Loucy (cell line): Measurements from ENCODE around the gene AP3D1.

ENCODE experiments used
- H2AFZ ChIP-seq: fragments of 200-600 bp; sonication (generic); 2 replicates; pipeline ENCODE4 v1.6.0; 2016; ENCODE audit warnings: antibody characterized with exemption, mild to moderate bottlenecking, low read length, moderate library complexity
- H3F3A ChIP-seq: fragments of 200-600 bp; 2 replicates; pipeline ENCODE4 v1.6.0; 2016; ENCODE audit warnings: antibody characterized with exemption, low read depth, mild to moderate bottlenecking
- H3K27me3 ChIP-seq: fragments of 200-600 bp; sonication (generic); 2 replicates; pipeline ENCODE4 v1.6.1; 2014; ENCODE audit warnings: low read length, mild to moderate bottlenecking; ENCODE audit not compliant: insufficient read depth, poor library complexity, severe bottlenecking
- H3K36me3 ChIP-seq: fragments of 200-600 bp; sonication (generic); 2 replicates; pipeline ENCODE4 v1.6.1; 2016; ENCODE audit warnings: low read length; ENCODE audit not compliant: insufficient read depth
- H3K4me1 ChIP-seq: fragments of 200-600 bp; sonication (generic); 2 replicates; pipeline ENCODE4 v1.5.1; 2014; ENCODE audit warnings: low read length, mild to moderate bottlenecking; ENCODE audit not compliant: insufficient read depth, poor library complexity, severe bottlenecking
- H3K4me2 ChIP-seq: fragments of 200-600 bp; sonication (generic); 2 replicates; pipeline ENCODE4 v1.6.0; 2014; ENCODE audit warnings: antibody characterized with exemption, low read length, low read depth, mild to moderate bottlenecking; ENCODE audit not compliant: poor library complexity, severe bottlenecking
- H3K4me3 ChIP-seq: fragments of 200-600 bp; sonication (generic); 2 replicates; pipeline ENCODE4 v1.5.1; 2014; ENCODE audit warnings: low read length, mild to moderate bottlenecking, mixed read lengths; ENCODE audit not compliant: poor library complexity, severe bottlenecking
- H3K79me2 ChIP-seq: fragments of 200-600 bp; sonication (generic); 2 replicates; pipeline ENCODE4 v1.6.1; 2014; ENCODE audit warnings: low read length; ENCODE audit not compliant: insufficient read depth
- H3K9ac ChIP-seq: fragments of 200-600 bp; sonication (generic); 2 replicates; pipeline ENCODE4 v1.6.0; 2014; ENCODE audit warnings: mild to moderate bottlenecking, low read depth, low read length, moderate library complexity; ENCODE audit not compliant: poor library complexity, severe bottlenecking
- H3K9me2 ChIP-seq: fragments of 200-600 bp; sonication (generic); replicated peaks from 2 replicates; pipeline ENCODE4 v1.6.1; 2016; ENCODE audit warnings: low read depth, low read length, mixed read lengths
- H3K9me3 ChIP-seq: fragments of 200-600 bp; sonication (generic); 2 replicates; pipeline ENCODE4 v1.6.1; 2014; ENCODE audit warnings: mild to moderate bottlenecking, antibody characterized with exemption, low read length, low read depth; ENCODE audit not compliant: insufficient read depth
- H4K20me1 ChIP-seq: fragments of 200-600 bp; sonication (generic); 2 replicates; pipeline ENCODE4 v1.6.0; 2014; ENCODE audit warnings: antibody characterized with exemption, low read length, mild to moderate bottlenecking; ENCODE audit not compliant: insufficient read depth, poor library complexity, severe bottlenecking
- CTCF ChIP-seq: fragments of 200-600 bp; sonication (generic); conservative IDR thresholded peaks from 2 replicates; pipeline ENCODE4 v1.5.1; 2014; ENCODE audit warnings: mild to moderate bottlenecking, antibody characterized with exemption, low read length
- EZH2phosphoT487 ChIP-seq: fragments of 200-600 bp; IDR thresholded peaks from 2 replicates; pipeline ENCODE4 v1.6.1; 2018; ENCODE audit warnings: antibody characterized with exemption, mild to moderate bottlenecking, moderate library complexity, borderline replicate concordance

The AP3D1 gene

GRCh38 chr19:2138061-2138728, 13.2 kb downstream of the AP3D1 start:
- no peaks in the 10 kb centered on the region for H3K27me3 ChIP-seq
- no peaks in the 10 kb centered on the region for H3F3A ChIP-seq
- H4K20me1 ChIP-seq, result no peaks in the 10 kb centered on the region
- no peaks in the 10 kb centered on the region for H3K4me1 ChIP-seq
- no peak overlapping the region for H3K4me3 ChIP-seq
- no peak overlapping the region for H3K4me2 ChIP-seq
- H2AFZ ChIP-seq, result no peak overlapping the region
- peaks cover 39% of the 10 kb centered on the region for H3K79me2 ChIP-seq
- H3K9me2 ChIP-seq, result no peaks in the 10 kb centered on the region
- H3K36me3 ChIP-seq, result peaks cover 36% of the 10 kb centered on the region; the same call in 1 of the 2 replicates
- TF ChIP-seq EZH2phosphoT487 (no peak), CTCF (no peak)
- no peaks in the 10 kb centered on the region for H3K9me3 ChIP-seq
- H3K9ac ChIP-seq, result no peak overlapping the region

- no peaks in the 10 kb centered on the region for H4K20me1 ChIP-seq
- H3K9me3 ChIP-seq, result no peaks in the 10 kb centered on the region
- no peaks in the 10 kb centered on the region for H3F3A ChIP-seq
- no peaks in the 10 kb centered on the region for H3K9me2 ChIP-seq
- no peaks in the 10 kb centered on the region for H3K27me3 ChIP-seq
- no peak for TF ChIP-seq EZH2phosphoT487
- TF ChIP-seq CTCF, result no peak
- H3K4me1 ChIP-seq, result no peaks in the 10 kb centered on the region
- H3K36me3 ChIP-seq, result peaks cover 50% of the 10 kb centered on the region; the same call in 1 of the 2 replicates
- H2AFZ ChIP-seq, result no peak overlapping the region
- H3K4me2 ChIP-seq, result no peak overlapping the region
- peaks cover 27% of the 10 kb centered on the region for H3K79me2 ChIP-seq
- H3K4me3 ChIP-seq, result no peak overlapping the region
- no peak overlapping the region for H3K9ac ChIP-seq
These were observed 14.6 kb downstream of the AP3D1 start for GRCh38 chr19:2136796-2137195.

GRCh38 chr19:2135474-2136402, 15.6 kb downstream of the AP3D1 start:
- peaks cover 56% of the 10 kb centered on the region; the same call in 1 of the 2 replicates for H3K36me3 ChIP-seq
- no peaks in the 10 kb centered on the region for H3K9me2 ChIP-seq
- H3F3A ChIP-seq, result no peaks in the 10 kb centered on the region
- no peak overlapping the region for H3K4me2 ChIP-seq
- no peaks in the 10 kb centered on the region for H4K20me1 ChIP-seq
- TF ChIP-seq EZH2phosphoT487 (no peak), CTCF (no peak)
- no peak overlapping the region for H3K4me3 ChIP-seq
- no peak overlapping the region for H3K9ac ChIP-seq
- H2AFZ ChIP-seq, result no peak overlapping the region
- H3K79me2 ChIP-seq, result peaks cover 17% of the 10 kb centered on the region
- H3K4me1 ChIP-seq, result no peaks in the 10 kb centered on the region
- H3K27me3 ChIP-seq, result no peaks in the 10 kb centered on the region
- H3K9me3 ChIP-seq, result no peaks in the 10 kb centered on the region
